ENCODE measurements around the gene M1AP. TPM values are rescaled to one million over a fixed set of nuclear protein-coding genes. Genes with fewer than 3 reads are reported as not detected.

M1AP gene, protein sequence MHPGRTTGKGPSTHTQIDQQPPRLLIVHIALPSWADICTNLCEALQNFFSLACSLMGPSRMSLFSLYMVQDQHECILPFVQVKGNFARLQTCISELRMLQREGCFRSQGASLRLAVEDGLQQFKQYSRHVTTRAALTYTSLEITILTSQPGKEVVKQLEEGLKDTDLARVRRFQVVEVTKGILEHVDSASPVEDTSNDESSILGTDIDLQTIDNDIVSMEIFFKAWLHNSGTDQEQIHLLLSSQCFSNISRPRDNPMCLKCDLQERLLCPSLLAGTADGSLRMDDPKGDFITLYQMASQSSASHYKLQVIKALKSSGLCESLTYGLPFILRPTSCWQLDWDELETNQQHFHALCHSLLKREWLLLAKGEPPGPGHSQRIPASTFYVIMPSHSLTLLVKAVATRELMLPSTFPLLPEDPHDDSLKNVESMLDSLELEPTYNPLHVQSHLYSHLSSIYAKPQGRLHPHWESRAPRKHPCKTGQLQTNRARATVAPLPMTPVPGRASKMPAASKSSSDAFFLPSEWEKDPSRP
- 0.56 and 0.63 TPM in 2 replicates for total RNA-seq

DNA sequence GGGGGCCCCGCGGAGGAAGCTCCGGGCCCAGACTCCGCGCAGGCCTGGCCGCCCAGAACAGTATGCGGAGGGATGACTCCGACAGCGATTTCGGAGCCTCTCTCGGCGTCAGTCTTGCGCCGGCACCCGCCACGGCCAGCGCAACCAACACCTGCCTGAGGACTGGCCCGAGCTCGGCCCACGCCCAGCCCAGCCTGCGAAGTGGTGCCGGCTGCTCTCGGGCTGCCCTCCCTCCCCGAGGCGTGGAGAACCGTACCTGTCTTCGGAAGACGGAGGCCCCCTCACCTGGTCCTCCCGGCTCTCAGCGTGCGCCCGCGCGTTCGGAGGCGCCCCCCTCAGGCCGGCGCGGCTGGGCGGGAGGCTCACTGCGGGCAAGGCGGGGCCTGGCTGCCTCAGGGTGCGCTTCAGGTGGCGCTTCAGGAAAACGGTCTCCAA, at the start of gene M1AP:
Gene M1AP, minus strand, starts transcription at position 322 of the 435 bp plus-strand sequence. CDS start 8,055 bp downstream, outside the sequence.

DNA sequence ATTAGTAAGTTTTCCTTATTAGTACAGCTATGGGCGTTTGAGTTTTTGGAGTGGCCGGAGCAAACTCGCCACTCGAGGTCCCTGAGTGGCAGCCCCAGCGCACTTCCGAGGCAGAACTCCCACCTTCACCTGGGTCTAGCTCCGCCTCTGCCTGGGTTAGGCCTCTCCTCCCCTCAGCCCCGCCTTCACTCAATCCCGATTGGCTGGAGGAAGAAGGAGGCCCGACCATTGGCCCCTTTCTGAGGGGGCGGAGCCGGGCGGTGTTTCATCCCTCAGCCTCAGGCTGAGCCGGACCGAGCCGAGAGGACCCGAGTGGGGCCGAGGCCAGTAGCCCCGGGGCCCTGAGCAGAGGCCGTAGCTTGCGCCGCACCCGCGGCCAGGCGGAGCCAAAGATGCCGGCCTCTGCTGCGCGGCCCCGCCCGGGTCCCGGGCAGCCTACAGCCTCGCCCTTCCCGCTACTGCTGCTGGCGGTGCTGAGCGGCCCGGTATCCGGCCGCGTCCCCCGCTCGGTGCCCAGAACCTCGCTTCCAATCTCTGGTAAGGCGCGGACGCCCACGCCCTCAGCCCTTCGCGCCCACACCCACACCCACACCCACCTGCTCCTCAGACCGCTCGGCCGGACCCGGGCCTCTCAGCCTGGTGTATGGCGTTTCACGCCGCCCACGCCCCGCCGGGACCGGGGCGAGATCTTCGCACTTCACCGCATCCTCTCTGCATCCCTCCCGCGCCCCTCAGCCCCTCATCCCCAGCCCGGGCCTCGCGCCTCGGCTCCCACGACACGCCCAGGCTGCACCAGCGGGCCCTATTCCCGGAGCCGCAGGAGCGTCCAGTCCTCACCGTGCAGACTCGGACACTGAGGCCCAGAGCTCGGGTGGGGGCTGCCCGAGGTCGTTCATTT, 6.1 kb upstream of the M1AP start, which contains the start of gene SEMA4F:
Gene SEMA4F, plus strand, starts transcription at position 263 of the 898 bp plus-strand sequence. Its CDS starts 130 bp downstream, at position 393.

DNA sequence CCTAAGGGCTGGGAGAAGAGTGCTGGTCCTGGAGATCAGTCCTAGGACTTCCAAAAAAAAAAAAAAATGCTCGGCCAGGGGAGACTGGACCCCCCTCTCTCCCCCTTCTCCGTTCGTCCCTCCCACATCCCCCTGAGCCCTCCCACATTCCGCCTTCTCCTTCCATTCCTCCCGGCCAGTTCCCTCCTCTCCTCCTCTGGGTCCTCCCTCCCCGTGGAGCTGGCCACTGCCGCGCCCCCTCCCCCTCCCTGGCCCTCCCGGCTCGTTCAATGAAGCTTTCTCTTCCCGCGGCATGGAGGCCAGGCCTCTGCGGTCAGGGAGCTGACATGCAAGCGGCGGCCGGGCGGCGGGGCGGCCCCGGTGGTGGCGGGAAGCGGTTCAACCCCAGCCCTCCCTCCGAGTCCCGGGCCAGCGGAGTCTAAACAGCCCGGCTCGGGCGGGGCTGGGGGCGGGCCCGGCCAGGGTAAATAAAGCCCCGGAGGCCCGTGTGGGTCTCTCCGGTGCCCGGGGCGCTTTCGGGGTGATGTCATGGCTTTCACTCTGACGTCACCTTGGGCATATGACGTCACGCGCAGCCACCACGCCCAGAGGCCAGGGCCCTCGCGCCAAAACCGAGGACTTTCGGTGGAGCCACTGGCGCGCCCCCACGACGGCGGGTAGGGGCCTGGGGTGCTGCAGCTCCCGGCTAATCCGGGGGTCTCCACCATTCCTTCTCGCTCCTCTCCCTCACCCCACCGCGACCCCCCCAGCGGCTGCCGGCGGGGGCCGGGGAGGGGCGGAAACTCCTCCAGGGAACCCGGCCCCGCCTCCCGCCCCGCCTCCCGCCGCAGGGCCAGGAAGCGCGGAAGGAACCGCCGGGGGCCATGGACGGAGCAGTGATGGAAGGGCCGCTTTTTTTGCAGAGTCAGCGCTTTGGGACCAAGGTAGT, 94.0 kb downstream of the M1AP start, which contains the start of the genes DOK1 and LOXL3:
Gene DOK1, plus strand, starts transcription at position 829 of the 928 bp plus-strand sequence. Its CDS starts 35 bp downstream, at position 864.
Gene LOXL3, minus strand, starts transcription at position 51 of the 928 bp plus-strand sequence. CDS start 1,308 bp downstream, outside the sequence.

DNA sequence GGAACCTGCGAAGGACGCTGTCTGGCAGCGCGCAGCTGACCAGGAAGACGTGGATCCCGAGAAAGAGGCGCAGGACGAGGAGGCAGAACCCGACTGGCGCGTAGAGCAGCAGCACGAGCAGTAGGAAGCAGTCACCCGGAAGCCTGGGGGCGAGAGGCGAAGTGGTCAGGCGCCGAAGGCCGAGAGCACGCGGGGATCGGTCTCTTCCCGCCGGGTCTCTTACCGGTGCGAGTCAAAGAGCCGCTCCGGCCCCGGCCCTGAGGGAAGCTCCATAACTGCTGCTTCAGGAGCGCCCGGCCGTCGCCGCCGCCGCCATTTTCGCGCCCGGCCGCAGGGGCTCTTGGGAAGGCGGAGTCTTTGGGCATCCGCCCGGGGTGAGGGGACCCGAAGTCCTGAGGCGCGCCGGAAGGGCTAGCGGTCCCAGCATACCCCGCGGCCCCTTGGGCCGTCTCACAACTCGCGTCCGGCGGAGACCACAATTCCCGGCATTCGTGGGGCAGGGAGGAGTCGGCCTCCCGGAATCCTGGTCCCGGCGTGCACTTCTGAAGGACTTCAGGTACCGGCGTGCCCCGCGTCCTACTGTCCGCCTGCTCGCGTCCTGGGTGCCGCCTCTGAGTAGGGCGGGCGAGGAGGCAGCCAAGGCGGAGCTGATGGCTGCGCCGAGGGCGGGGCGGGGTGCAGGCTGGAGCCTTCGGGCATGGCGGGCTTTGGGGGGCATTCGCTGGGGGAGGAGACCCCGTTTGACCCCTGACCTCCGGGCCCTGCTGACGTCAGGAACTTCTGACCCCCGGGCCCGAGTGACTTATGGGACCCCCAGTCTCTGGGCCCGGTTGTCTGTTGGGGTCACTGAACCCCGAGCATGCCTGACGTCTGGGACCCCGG, 118.5 kb downstream of the M1AP start, which contains the start of the genes AUP1 and HTRA2:
Gene AUP1, minus strand, starts transcription at position 350 of the 882 bp plus-strand sequence. Its CDS starts 77 bp downstream, at position 273.
Gene HTRA2, plus strand, starts transcription at position 577 of the 882 bp plus-strand sequence. Its CDS starts 74 bp downstream, at position 651.

GRCh38 chr2:74525717-74526648, 122.1 kb downstream of the M1AP start, which contains the start of gene DQX1:
Gene DQX1 (minus strand): TSS chr2:74526231. CDS start chr2:74525729, 502 bp downstream.

DNA sequence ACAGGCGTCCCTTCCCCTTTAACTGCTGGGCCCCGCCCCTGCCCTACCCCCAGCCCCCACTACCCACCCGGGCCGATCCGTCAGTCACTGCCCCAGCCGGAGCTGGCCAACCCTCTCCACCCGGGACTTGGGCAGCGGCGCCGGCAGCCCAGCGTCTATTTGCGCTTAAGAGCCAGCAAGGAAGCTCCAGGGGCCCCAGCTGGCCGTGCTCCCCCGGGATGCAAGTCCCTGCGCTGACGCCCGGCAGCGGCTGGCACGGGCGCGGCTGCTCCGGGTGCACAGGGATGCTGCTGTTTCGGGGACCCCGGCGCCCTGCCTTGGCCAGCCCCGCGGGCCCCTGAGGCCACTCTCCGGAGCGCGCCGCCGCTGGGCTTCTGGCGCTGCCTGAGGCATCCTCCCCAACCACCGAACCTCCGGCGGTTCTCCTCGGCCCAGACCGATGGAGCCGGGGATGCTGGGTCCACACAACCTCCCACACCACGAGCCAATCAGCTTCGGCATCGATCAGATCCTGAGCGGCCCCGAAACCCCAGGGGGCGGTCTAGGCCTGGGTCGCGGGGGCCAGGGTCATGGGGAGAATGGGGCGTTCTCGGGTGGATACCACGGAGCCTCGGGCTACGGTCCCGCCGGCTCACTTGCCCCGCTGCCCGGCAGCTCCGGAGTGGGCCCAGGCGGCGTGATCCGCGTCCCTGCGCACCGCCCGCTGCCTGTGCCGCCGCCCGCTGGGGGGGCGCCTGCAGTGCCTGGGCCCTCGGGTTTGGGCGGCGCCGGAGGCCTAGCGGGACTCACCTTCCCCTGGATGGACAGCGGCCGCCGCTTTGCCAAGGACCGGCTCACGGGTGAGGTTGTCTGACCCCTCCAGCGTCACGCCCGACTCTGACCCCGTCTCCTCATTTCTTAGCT, 133.5 kb downstream of the M1AP start, which contains the start of gene TLX2:
Gene TLX2, plus strand, starts transcription at position 83 of the 903 bp plus-strand sequence. Its CDS starts 357 bp downstream, at position 440.

Other genes starting within 250 kb of the M1AP start
- gene C2orf81, start 226.7 kb downstream of the M1AP start, total RNA-seq: 0.92 and 1.1 TPM in 2 replicates
- 45.4 and 53.5 TPM in 2 replicates for gene WDR54, start 226.6 kb downstream of the M1AP start, total RNA-seq
- 49.8 and 58.1 TPM in 2 replicates for gene RTKN, start 206.4 kb downstream of the M1AP start, total RNA-seq
- gene INO80B, start 193.2 kb downstream of the M1AP start, total RNA-seq: 20.9 and 23.4 TPM in 2 replicates
- 57.9 and 64.7 TPM in 2 replicates for gene WBP1, start 189.9 kb downstream of the M1AP start, total RNA-seq
- gene MOGS, start 182.9 kb downstream of the M1AP start, total RNA-seq: 73.9 and 79.9 TPM in 2 replicates
- gene MRPL53, start 175.7 kb downstream of the M1AP start, total RNA-seq: 43.9 and 74.0 TPM in 2 replicates
- 5.5 and 9.3 TPM in 2 replicates for gene CCDC142, start 165.3 kb downstream of the M1AP start, total RNA-seq
- 11.1 and 12.2 TPM in 2 replicates for gene TTC31, start 165.2 kb downstream of the M1AP start, total RNA-seq
- 0.56 TPM in 2 replicates for gene LBX2, start 148.7 kb downstream of the M1AP start, total RNA-seq
- 16.7 and 17.5 TPM in 2 replicates for gene PCGF1, start 140.6 kb downstream of the M1AP start, total RNA-seq
- gene TLX2, start 133.9 kb downstream of the M1AP start, total RNA-seq: not detected in 2 replicates
- gene DQX1, start 122.1 kb downstream of the M1AP start, total RNA-seq: 5.3 and 6.7 TPM in 2 replicates
- 80.1 and 85.8 TPM in 2 replicates for gene AUP1, start 118.6 kb downstream of the M1AP start, total RNA-seq
- gene HTRA2, start 118.4 kb downstream of the M1AP start, total RNA-seq: 18.3 and 28.1 TPM in 2 replicates
- 0.33 and 0.56 TPM in 2 replicates for gene LOXL3, start 94.4 kb downstream of the M1AP start, total RNA-seq
- gene DOK1, start 93.6 kb downstream of the M1AP start, total RNA-seq: 1.4 and 4.4 TPM in 2 replicates
- 8.2 and 12.7 TPM in 2 replicates for gene SEMA4F, start 5.9 kb upstream of the M1AP start, total RNA-seq
- 34.5 and 40.1 TPM in 2 replicates for gene HK2, start 185.8 kb upstream of the M1AP start, total RNA-seq

All from airway epithelial cell (primary cell).